CD4-positive, alpha-beta T cell (primary cell): Measurements from ENCODE around the gene BCL2. TPM values are rescaled to one million over a fixed set of nuclear protein-coding genes. Genes with fewer than 3 reads are reported as not detected.
A peak's percentile ranks its signal among the peaks of the same experiment; 100 is the strongest.

Experiments used
- ATAC-seq: fragments of 200-7000 bp; cut with Tn5 transposase; one replicate; pipeline ENCODE4 v1.10.0; 2022; ENCODE audit warnings: mild to moderate bottlenecking; ENCODE audit not compliant: poor library complexity
- CTCF ChIA-PET: fragments of 350-600 bp; sonication (Branson Sonifier 250); formaldehyde crosslinking; loops from one replicate; lab custom pipeline; 2021; ENCODE audit warnings: antibody characterized with exemption, inconsistent platforms; lab: Charles Lee
- POLR2A ChIA-PET: fragments of 350-600 bp; sonication (Branson Sonifier 250); formaldehyde crosslinking; loops from one replicate; lab custom pipeline; 2021; ENCODE audit warnings: antibody characterized with exemption, inconsistent platforms; lab: Charles Lee
- DNase-seq, 14 experiments: peaks; one replicate each; pipeline ENCODE4 v3.0.0-alpha.2; 2013 to 2020; ENCODE audit warnings: mixed read lengths in 2 of 14
- H3K27ac ChIP-seq, 2 donors: one replicate each; pipeline versions ENCODE4 v1.5.1 to v1.7.0; 2013; ENCODE audit warnings: low read length in 2 of 2, low read depth in 1 of 2, mild to moderate bottlenecking in 1 of 2
- H3K27me3 ChIP-seq, 2 experiments: 1 replicate in 1 of 2; 2 replicates in 1 of 2; pipeline versions ENCODE4 v1.6.1 to v1.7.0; 2013; ENCODE audit warnings: low read length in 2 of 2, control low read depth in 1 of 2, mild to moderate bottlenecking in 1 of 2, moderate library complexity in 1 of 2; ENCODE audit not compliant: insufficient read depth in 2 of 2, control insufficient read depth in 1 of 2
- H3K36me3 ChIP-seq: one replicate; pipeline ENCODE4 v1.6.1; 2013; ENCODE audit warnings: low read length, control low read depth; ENCODE audit not compliant: insufficient read depth
- H3K4me1 ChIP-seq: one replicate; pipeline ENCODE4 v1.6.1; 2013; ENCODE audit warnings: low read length, control low read depth; ENCODE audit not compliant: insufficient read depth
- H3K4me3 ChIP-seq: one replicate; pipeline ENCODE4 v1.5.1; 2013; ENCODE audit warnings: mild to moderate bottlenecking, low read length, moderate library complexity
- H3K9me3 ChIP-seq, 2 experiments: 1 replicate in 1 of 2; 2 replicates in 1 of 2; pipeline versions ENCODE4 v1.6.1 to v1.7.0; 2013; ENCODE audit warnings: low read length in 2 of 2, mild to moderate bottlenecking in 2 of 2, control low read depth in 1 of 2, moderate library complexity in 1 of 2; ENCODE audit not compliant: control insufficient read depth in 1 of 2, insufficient read depth in 1 of 2
- H3K27ac Mint-ChIP-seq: one replicate; pipeline ENCODE4 v1.8.0; 2020; ENCODE audit warnings: mixed read lengths
- H3K27me3 Mint-ChIP-seq: one replicate; pipeline ENCODE4 v1.8.0; 2021; ENCODE audit warnings: mixed read lengths
- H3K36me3 Mint-ChIP-seq: one replicate; pipeline ENCODE4 v1.8.0; 2021; ENCODE audit warnings: low read depth, mixed read lengths
- H3K4me1 Mint-ChIP-seq: one replicate; pipeline ENCODE4 v1.8.0; 2021; ENCODE audit warnings: low read depth, mixed read lengths
- H3K4me3 Mint-ChIP-seq: one replicate; pipeline ENCODE4 v1.8.0; 2020; ENCODE audit warnings: mild to moderate bottlenecking, mixed read lengths
- H3K9me3 Mint-ChIP-seq: one replicate; pipeline ENCODE4 v1.8.0; 2020; ENCODE audit warnings: mixed read lengths
- CTCF ChIP-seq: fragments of 200-600 bp; IDR thresholded peaks from one replicate; pipeline ENCODE4 v1.8.0; 2022; ENCODE audit warnings: antibody characterized with exemption, mild to moderate bottlenecking
- intact Hi-C, 2 experiments: fragments of 100-400 bp; cut with DNase I in 1 of 2; cut with micrococcal nuclease in 1 of 2; formaldehyde crosslinking; loops; one replicate each; pipeline versions ENCODE4 v1.15.1 to v1.9.0; 2023 to 2025; cut with DNase I, micrococcal nuclease
- total RNA-seq, 174 experiments: library from RNA in 2 of 174; stranded (reverse) in 2 of 174; gene quantifications; one replicate each; pipeline ENCODE4 v1.2.3 and lab custom pipeline; 2021 to 2026

BCL2 gene
- total RNA-seq, 2 experiments from 2014 or later, result 40.1 to 40.3 TPM

- peaks cover 82% of the 10 kb centered on the region for H3K4me1 Mint-ChIP-seq
- Histone ChIP-seq H3K9me3 (no peaks in the 10 kb centered on the region), H3K27ac (no peak overlapping the region), H3K36me3 (peaks cover 20% of the 10 kb centered on the region), H3K4me3 (no peak overlapping the region), H3K27me3 (no peaks in the 10 kb centered on the region), H3K4me1 (peaks cover 23% of the 10 kb centered on the region)
- no peaks in the 10 kb centered on the region for H3K27me3 Mint-ChIP-seq
- DNase-seq (no peak), ATAC-seq (no peak)
- ChIA-PET CTCF (interaction anchor here (0.6 to 1.3 kb wide), 2 partner anchors 34 to 48 kb away, joined by 3 read pairs; no protein-coding TSS in a partner anchor), POLR2A (no interaction called here)
- no peak for TF ChIP-seq CTCF
- peaks cover 47% of the 10 kb centered on the region for H3K36me3 Mint-ChIP-seq
- H3K27ac Mint-ChIP-seq, result peak overlapping the region; percentile 63
- no peaks in the 10 kb centered on the region for H3K9me3 Mint-ChIP-seq
- intact Hi-C loops, result loop anchor here in 1 of 2 experiments (5.0 kb wide), 2 partner anchors 37 to 62 kb away; partner anchors contain the start of gene BCL2
- H3K4me3 Mint-ChIP-seq, result no peak overlapping the region
These were observed 64.7 kb downstream of the BCL2 start for GRCh38 chr18:63254716-63255399.

DNA sequence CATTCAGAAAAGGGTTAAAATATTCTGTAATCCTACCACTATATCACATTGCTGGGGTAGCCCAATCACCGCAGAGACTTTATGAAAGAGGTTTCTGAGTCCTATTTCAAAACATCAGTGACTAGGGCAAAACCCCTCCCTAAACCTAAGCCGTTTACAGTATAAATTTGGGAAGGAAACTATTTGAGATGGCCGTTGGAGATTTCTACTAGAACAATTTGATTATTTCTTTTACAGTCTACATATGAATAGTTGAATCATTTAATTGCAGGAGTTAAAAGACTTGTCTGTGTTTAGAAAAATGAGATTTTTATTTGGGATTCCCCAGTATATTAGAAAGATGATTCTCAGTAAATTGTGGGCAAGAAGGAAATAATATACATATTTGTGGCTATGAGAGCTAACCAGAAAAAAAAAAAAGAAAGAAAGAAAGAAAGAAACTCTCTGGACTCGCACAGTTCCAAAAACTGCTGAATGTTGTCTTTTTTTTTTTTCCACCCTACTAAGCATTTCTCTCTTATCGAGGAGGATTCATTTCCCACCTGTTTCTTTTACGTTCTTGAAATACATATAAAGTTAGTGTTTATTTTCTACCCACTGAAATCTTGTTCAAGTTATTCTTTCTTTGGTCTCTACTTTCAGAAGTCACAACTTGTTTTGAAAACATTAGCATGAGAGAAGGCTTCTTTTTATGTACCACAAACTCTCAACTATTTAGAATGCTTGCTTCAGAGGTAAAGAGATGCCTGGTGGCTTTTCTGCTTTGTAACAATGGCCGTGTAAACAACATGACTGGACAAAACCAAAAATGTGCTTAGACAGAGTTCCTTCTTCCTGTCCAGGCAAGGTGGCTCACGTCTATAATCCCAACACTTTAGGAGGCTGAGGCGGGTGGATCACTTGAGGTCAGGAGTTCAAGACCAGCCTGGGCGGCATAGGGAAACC lies 65.9 kb downstream of the BCL2 start:
- Histone ChIP-seq H3K9me3 (no peaks in the 10 kb centered on the region), H3K27me3 (no peaks in the 10 kb centered on the region), H3K4me1 (peaks cover 19% of the 10 kb centered on the region), H3K27ac (peak overlapping the region in 1 of 2 donors; percentile 26), H3K36me3 (peaks cover 13% of the 10 kb centered on the region), H3K4me3 (no peak overlapping the region)
- CTCF ChIA-PET, result interaction anchor here (0.6 to 1.2 kb wide), 3 partner anchors 12 to 49 kb away, joined by 3 to 5 read pairs (median 3); no protein-coding TSS in a partner anchor
- H3K36me3 Mint-ChIP-seq, result peaks cover 47% of the 10 kb centered on the region
- peak overlapping the region; percentile 63 for H3K27ac Mint-ChIP-seq
- peaks cover 81% of the 10 kb centered on the region for H3K4me1 Mint-ChIP-seq
- H3K27me3 Mint-ChIP-seq, result no peaks in the 10 kb centered on the region
- H3K4me3 Mint-ChIP-seq, result peak overlapping the region; percentile 50
- no peak for TF ChIP-seq CTCF
- intact Hi-C loops, result loop anchor here in 1 of 2 experiments (5.0 kb wide), 2 partner anchors 39 to 64 kb away; partner anchors contain the start of gene BCL2
- DNase-seq (peak in 1 of 14 experiments; percentile 22), ATAC-seq (no peak)
- H3K9me3 Mint-ChIP-seq, result no peaks in the 10 kb centered on the region
- POLR2A ChIA-PET, result interaction anchor here (0.6 kb wide), 1 partner anchor 59 kb away, joined by 3 read pairs; no protein-coding TSS in a partner anchor

DNA sequence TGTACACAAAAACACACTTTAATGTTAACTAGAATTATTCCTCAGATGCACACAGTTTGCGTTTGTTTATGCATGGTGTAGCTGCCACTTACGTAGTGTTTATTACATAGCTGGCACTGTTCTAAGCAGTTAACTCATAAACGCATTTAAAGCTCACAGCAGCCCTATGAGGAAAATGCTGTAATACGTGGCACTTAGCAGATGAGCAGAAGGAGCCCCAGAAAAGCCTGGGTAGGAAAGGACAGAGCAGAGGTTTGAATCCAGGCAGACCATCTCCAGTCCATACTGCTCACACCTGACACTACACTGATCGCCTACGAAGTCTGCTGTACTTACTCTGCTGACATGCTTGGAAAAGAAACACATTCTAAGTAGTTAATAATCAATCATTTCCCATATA lies 66.6 kb downstream of the BCL2 start:
- Histone ChIP-seq H3K27ac (no peak overlapping the region), H3K27me3 (no peaks in the 10 kb centered on the region), H3K9me3 (no peaks in the 10 kb centered on the region), H3K4me1 (peaks cover 16% of the 10 kb centered on the region), H3K36me3 (peaks cover 10% of the 10 kb centered on the region), H3K4me3 (no peak overlapping the region)
- DNase-seq (no peak), ATAC-seq (no peak)
- H3K27ac Mint-ChIP-seq, result peak overlapping the region; percentile 63
- peaks cover 47% of the 10 kb centered on the region for H3K36me3 Mint-ChIP-seq
- intact Hi-C loops, result loop anchor here in 1 of 2 experiments (5.0 kb wide), 2 partner anchors 39 to 64 kb away; partner anchors contain the start of gene BCL2
- CTCF ChIA-PET, result interaction anchor here (0.9 kb wide), 1 partner anchor 11 kb away, joined by 3 read pairs; no protein-coding TSS in a partner anchor
- H3K4me3 Mint-ChIP-seq, result no peak overlapping the region
- H3K4me1 Mint-ChIP-seq, result peaks cover 85% of the 10 kb centered on the region
- no peak for TF ChIP-seq CTCF
- POLR2A ChIA-PET, result interaction anchor here (0.6 kb wide), 1 partner anchor 58 kb away, joined by 3 read pairs; no protein-coding TSS in a partner anchor
- no peaks in the 10 kb centered on the region for H3K9me3 Mint-ChIP-seq
- no peaks in the 10 kb centered on the region for H3K27me3 Mint-ChIP-seq
